DOHH2 (cell line): ENCODE data around the gene KDM5A.

Source experiments
- CTCF ChIP-seq: fragments of 200-600 bp; sonication (generic); IDR thresholded peaks from one replicate; pipeline ENCODE4 v1.5.1; 2014; ENCODE audit warnings: antibody characterized with exemption, mild to moderate bottlenecking, low read depth, low read length; ENCODE audit not compliant: poor library complexity, severe bottlenecking
- EZH2phosphoT487 ChIP-seq: fragments of 200-600 bp; sonication (generic); IDR thresholded peaks from 2 replicates; pipeline ENCODE4 v1.6.1; 2017; ENCODE audit warnings: borderline replicate concordance, mild to moderate bottlenecking, antibody characterized with exemption, low read length, moderate library complexity, mixed read lengths

- no peak for TF ChIP-seq CTCF
- TF ChIP-seq EZH2phosphoT487 = no peak
Observed at GRCh38 chr12:252636-253035, 136.5 kb downstream of the KDM5A start.
